Smooth muscle cell (in vitro differentiated cells): ENCODE results near the gene LYZL6. TPM values are rescaled to one million over a fixed set of nuclear protein-coding genes. Genes with fewer than 3 reads are reported as not detected.

Experiments
- DNase-seq: peaks from one replicate; lab custom pipeline; 2025; ENCODE audit not compliant: unreplicated experiment; lab: John Stamatoyannopoulos, UW
- H2AFZ ChIP-seq: fragments of 200-600 bp; sonication (generic); 2 replicates; pipeline ENCODE4 v1.6.0; 2016; ENCODE audit warnings: antibody characterized with exemption, low read depth, mild to moderate bottlenecking
- H3F3A ChIP-seq: fragments of 200-600 bp; sonication (generic); 2 replicates; pipeline ENCODE4 v1.6.0; 2017; ENCODE audit warnings: antibody characterized with exemption, low read depth
- H3K27ac ChIP-seq: fragments of 200-600 bp; sonication (generic); 2 replicates; pipeline ENCODE4 v1.5.1; 2016; ENCODE audit warnings: low read depth, mild to moderate bottlenecking
- H3K27me3 ChIP-seq: fragments of 200-600 bp; sonication (generic); 2 replicates; pipeline ENCODE4 v1.6.1; 2016; ENCODE audit warnings: low read depth, mild to moderate bottlenecking
- H3K36me3 ChIP-seq: fragments of 200-600 bp; sonication (generic); 2 replicates; pipeline ENCODE4 v1.5.1; 2016; ENCODE audit warnings: low read depth
- H3K4me1 ChIP-seq: fragments of 200-600 bp; sonication (generic); 2 replicates; pipeline ENCODE4 v1.5.1; 2016; ENCODE audit warnings: low read depth
- H3K4me2 ChIP-seq: fragments of 200-600 bp; sonication (generic); 2 replicates; pipeline ENCODE4 v1.6.0; 2016; ENCODE audit warnings: mild to moderate bottlenecking
- H3K4me3 ChIP-seq: fragments of 200-600 bp; sonication (generic); 2 replicates; pipeline ENCODE4 v1.5.1; 2016; ENCODE audit warnings: mild to moderate bottlenecking
- H3K79me2 ChIP-seq: fragments of 200-600 bp; sonication (generic); 2 replicates; pipeline ENCODE4 v1.6.0; 2016; ENCODE audit warnings: low read depth, mild to moderate bottlenecking
- H3K9ac ChIP-seq: fragments of 200-600 bp; sonication (generic); 2 replicates; pipeline ENCODE4 v1.6.0; 2016; ENCODE audit warnings: low read depth
- H3K9me3 ChIP-seq: fragments of 200-600 bp; sonication (generic); replicated peaks from 2 replicates; pipeline ENCODE4 v1.5.1; 2016; ENCODE audit warnings: low read depth
- H4K20me1 ChIP-seq: fragments of 200-600 bp; sonication (generic); 2 replicates; pipeline ENCODE4 v1.6.0; 2016; ENCODE audit warnings: low read depth
- CTCF ChIP-seq: fragments of 200-600 bp; sonication (generic); IDR thresholded peaks from 2 replicates; pipeline ENCODE4 v1.5.1; 2017; ENCODE audit warnings: borderline replicate concordance, mild to moderate bottlenecking, antibody characterized with exemption; ENCODE audit not compliant: insufficient read depth, poor library complexity, severe bottlenecking
- WGBS: methylation state at CpG from one replicate; pipeline ENCODE4 v1.1.7; 2016; ENCODE audit warnings: low lambda C conversion rate; 5-methylcytosine and 5-hydroxymethylcytosine counted together
- polyA plus RNA-seq: library from polyadenylated mRNA; unstranded; fragments of >200 nt; fragmentation: Nextera tagmentation; extraction: Ambion mirVana; gene quantifications from 2 replicates; pipeline ENCODE4 v1.2.1, GENCODE V29; 2016
- total RNA-seq: library from RNA; depleted of rRNA; stranded (reverse); fragments of >200 nt; gene quantifications from 2 replicates; pipeline ENCODE4 v1.2.3, GENCODE V29; 2014

The LYZL6 gene
- total and polyA plus RNA-seq, 2 experiments from 2014 or later: not detected

DNA sequence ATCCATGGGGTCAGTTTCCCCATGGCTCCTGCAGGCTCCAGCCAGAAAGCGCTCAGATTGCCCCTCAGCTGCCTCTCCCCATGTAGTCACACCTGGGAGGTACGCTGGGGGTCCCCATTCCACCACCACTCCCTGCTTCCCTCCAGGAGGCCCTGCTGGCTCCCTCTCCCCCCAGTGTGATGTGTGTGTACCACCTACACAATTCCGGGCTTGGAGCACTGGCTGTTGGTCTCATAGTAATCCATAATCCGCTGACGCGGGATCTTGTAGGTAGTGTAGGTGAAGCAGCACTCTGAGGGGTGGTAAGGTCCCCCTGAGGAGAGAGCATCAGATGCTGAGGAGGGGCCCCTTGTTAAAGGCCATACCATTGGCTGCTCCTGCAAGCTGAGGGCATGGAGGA lies 40.6 kb upstream of the LYZL6 start:
- H3K4me1 ChIP-seq: no peaks in the 10 kb centered on the region
- H2AFZ ChIP-seq: no peak overlapping the region
- H4K20me1 ChIP-seq: no peaks in the 10 kb centered on the region
- 90% methylated on average over 6 of the region's 6 CpGs for WGBS
- no peak overlapping the region for H3K27ac ChIP-seq
- no peaks in the 10 kb centered on the region for H3K79me2 ChIP-seq
- H3K9me3 ChIP-seq: no peaks in the 10 kb centered on the region
- no peak overlapping the region for H3K9ac ChIP-seq
- H3F3A ChIP-seq: no peaks in the 10 kb centered on the region
- no peak for DNase-seq
- H3K27me3 ChIP-seq: peaks cover 5% of the 10 kb centered on the region
- no peak for TF ChIP-seq CTCF
- H3K4me2 ChIP-seq: no peak overlapping the region
- H3K4me3 ChIP-seq: no peak overlapping the region
- no peaks in the 10 kb centered on the region for H3K36me3 ChIP-seq

- no peak overlapping the region for H3K4me2 ChIP-seq
- no peak overlapping the region for H2AFZ ChIP-seq
- no peaks in the 10 kb centered on the region for H3K4me1 ChIP-seq
- H3K9me3 ChIP-seq: no peaks in the 10 kb centered on the region
- H3K4me3 ChIP-seq: no peak overlapping the region
- no peaks in the 10 kb centered on the region for H3K79me2 ChIP-seq
- no peak for DNase-seq
- no peak for TF ChIP-seq CTCF
- H3F3A ChIP-seq: no peaks in the 10 kb centered on the region
- H3K9ac ChIP-seq: no peak overlapping the region
- no peak overlapping the region for H3K27ac ChIP-seq
- H3K36me3 ChIP-seq: no peaks in the 10 kb centered on the region
- WGBS: 91% methylated on average over 3 of the region's 3 CpGs
- H3K27me3 ChIP-seq: peaks cover 5% of the 10 kb centered on the region
- H4K20me1 ChIP-seq: no peaks in the 10 kb centered on the region
Measured at GRCh38 chr17:35982409-35983191, 39.1 kb upstream of the LYZL6 start.

DNA sequence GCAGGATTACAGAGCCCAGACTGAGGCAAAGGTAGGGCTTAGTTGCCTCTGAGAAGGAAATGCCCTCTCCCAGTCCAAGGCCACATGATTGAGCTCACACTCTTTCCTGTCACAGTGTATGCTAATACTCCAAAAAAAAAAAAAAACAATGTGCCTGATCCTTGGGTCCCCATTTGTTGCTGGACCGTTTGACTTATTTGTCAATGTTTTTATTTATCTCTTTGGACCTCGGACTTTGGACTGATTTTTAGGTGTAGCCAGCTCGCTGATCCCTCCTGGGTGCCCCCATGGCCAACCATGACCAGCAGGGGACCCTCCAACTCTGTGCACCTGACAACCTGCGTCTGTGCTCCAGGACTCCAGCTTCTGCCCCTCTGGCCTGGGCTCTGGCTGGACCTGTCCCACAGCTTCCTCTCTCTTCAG lies 38.4 kb upstream of the LYZL6 start:
- Histone ChIP-seq H3K36me3 (no peaks in the 10 kb centered on the region), H2AFZ (no peak overlapping the region), H3F3A (no peaks in the 10 kb centered on the region), H3K4me1 (no peaks in the 10 kb centered on the region), H3K79me2 (no peaks in the 10 kb centered on the region), H3K27me3 (peaks cover 5% of the 10 kb centered on the region), H4K20me1 (no peaks in the 10 kb centered on the region), H3K9ac (no peak overlapping the region), H3K4me3 (no peak overlapping the region), H3K4me2 (no peak overlapping the region), H3K27ac (no peak overlapping the region), H3K9me3 (no peaks in the 10 kb centered on the region)
- TF ChIP-seq CTCF: no peak
- WGBS: 66% methylated on average over 4 of the region's 4 CpGs
- DNase-seq: no peak

GRCh38 chr17:35981246-35981645 lies 37.7 kb upstream of the LYZL6 start, which contains the start of gene CCL16:
Gene CCL16, minus strand, starts transcription at chr17:35981497. Its CDS starts 77 bp downstream, at chr17:35981420.
- H3K4me1 ChIP-seq: no peaks in the 10 kb centered on the region
- no peaks in the 10 kb centered on the region for H3K9me3 ChIP-seq
- 93% methylated on average over 12 of the region's 12 CpGs for WGBS
- TF ChIP-seq CTCF: no peak
- DNase-seq: no peak
- H2AFZ ChIP-seq: no peak within 1 kb of the TSS
- no peaks in the 10 kb centered on the region for H3K36me3 ChIP-seq
- H3K27me3 ChIP-seq: peaks cover 11% of the 10 kb centered on the region
- no peaks in the 10 kb centered on the region for H3F3A ChIP-seq
- H3K9ac ChIP-seq: no peak within 1 kb of the TSS
- no peak within 1 kb of the TSS for H3K4me2 ChIP-seq
- no peak within 1 kb of the TSS for H3K27ac ChIP-seq
- no peaks in the 10 kb centered on the region for H4K20me1 ChIP-seq
- no peaks in the 10 kb centered on the region for H3K79me2 ChIP-seq
- H3K4me3 ChIP-seq: no peak within 1 kb of the TSS
